ENCODE measurements around the gene ERFE. TPM values are rescaled to one million over a fixed set of nuclear protein-coding genes. Genes with fewer than 3 reads are reported as not detected.
A peak's percentile ranks its signal among the peaks of the same experiment; 100 is the strongest.
"Not testable (repeated sequence)": the region's sequence is repeated elsewhere in the genome, so short reads cannot be mapped to it uniquely, and the experiment has no call there.

Gene ERFE
- polyA plus RNA-seq (2011; rRNA removed): 1.2 and 2.9 TPM in 2 replicates
- 0.93 and 1.1 TPM in 2 replicates for polyA minus RNA-seq (2011; rRNA and poly(A)+ RNA removed)

- H3K4me3 ChIP-seq (ENCODE audit: low read depth, low read length): peak within 1 kb of the TSS; percentile 33
- DNase-seq (ENCODE audit: low read depth): no peak
- CTCF ChIA-PET: interaction anchor here (0.7 to 1.4 kb wide), 2 partner anchors 9 to 105 kb away, joined by 3 to 4 read pairs; no protein-coding TSS in a partner anchor
- no peaks in the 10 kb centered on the region for H3K36me3 ChIP-seq (ENCODE audit: control insufficient read depth, insufficient read depth, low read length)
- POLR2A ChIA-PET: no interaction called here
- peaks cover 3% of the 10 kb centered on the region; the same call in 1 of the 2 replicates for H3K27me3 ChIP-seq (ENCODE audit: control insufficient read depth, insufficient read depth, low read length)
- peak; percentile 36 for TF ChIP-seq CTCF (IDR thresholded peaks at IDR 0.05; ENCODE audit: insufficient read depth, low read depth, low read length)
Measured at GRCh38 chr2:238158509-238159070, at the start of gene ERFE. Gene ERFE, plus strand, starts transcription at chr2:238158970. Its CDS starts 38 bp downstream, at chr2:238159008.

GRCh38 chr2:238113611-238114010 lies 45.2 kb upstream of the ERFE start:
- H3K27me3 ChIP-seq (ENCODE audit: control insufficient read depth, insufficient read depth, low read length): no peaks in the 10 kb centered on the region
- no peak overlapping the region for H3K4me3 ChIP-seq (ENCODE audit: low read depth, low read length)
- no peak for TF ChIP-seq CTCF (IDR thresholded peaks at IDR 0.05; ENCODE audit: insufficient read depth, low read depth, low read length)
- DNase-seq (ENCODE audit: low read depth): no peak
- no peaks in the 10 kb centered on the region for H3K36me3 ChIP-seq (ENCODE audit: control insufficient read depth, insufficient read depth, low read length)
- POLR2A ChIA-PET: no interaction called here
- CTCF ChIA-PET: no interaction called here

- Histone ChIP-seq H3K36me3 (ENCODE audit: control insufficient read depth, insufficient read depth, low read length) (no peaks in the 10 kb centered on the region), H3K27me3 (ENCODE audit: control insufficient read depth, insufficient read depth, low read length) (no peaks in the 10 kb centered on the region), H3K4me3 (ENCODE audit: low read depth, low read length) (no peak overlapping the region)
- DNase-seq (ENCODE audit: low read depth): no peak
- POLR2A ChIA-PET: no interaction called here
- no peak for TF ChIP-seq CTCF (IDR thresholded peaks at IDR 0.05; ENCODE audit: insufficient read depth, low read depth, low read length)
- CTCF ChIA-PET: interaction anchor here (1.1 kb wide), 1 partner anchor 8 kb away, joined by 3 read pairs; no protein-coding TSS in a partner anchor
Measured at GRCh38 chr2:238114331-238114841, 44.4 kb upstream of the ERFE start.

GRCh38 chr2:238114851-238115660 lies 43.7 kb upstream of the ERFE start:
- POLR2A ChIA-PET: no interaction called here

GRCh38 chr2:238115709-238116108 lies 43.1 kb upstream of the ERFE start:
- POLR2A ChIA-PET; DNase-seq (ENCODE audit: low read depth); H3K36me3 ChIP-seq (ENCODE audit: control insufficient read depth, insufficient read depth, low read length); H3K4me3 ChIP-seq (ENCODE audit: low read depth, low read length); H3K27me3 ChIP-seq (ENCODE audit: control insufficient read depth, insufficient read depth, low read length); CTCF ChIA-PET: not testable (repeated sequence)

More at GRCh38 chr2:238114851-238115660, 43.7 kb upstream of the ERFE start:
- no peak overlapping the region for H3K4me3 ChIP-seq (ENCODE audit: low read depth, low read length)
- no peaks in the 10 kb centered on the region for H3K36me3 ChIP-seq (ENCODE audit: control insufficient read depth, insufficient read depth, low read length)
- DNase-seq (ENCODE audit: low read depth): no peak
- no peak for TF ChIP-seq CTCF (IDR thresholded peaks at IDR 0.05; ENCODE audit: insufficient read depth, low read depth, low read length)
- CTCF ChIA-PET: interaction anchor here (1.1 kb wide), 1 partner anchor 9 kb away, joined by 3 read pairs; no protein-coding TSS in a partner anchor
- H3K27me3 ChIP-seq (ENCODE audit: control insufficient read depth, insufficient read depth, low read length): peaks cover 2% of the 10 kb centered on the region; the same call in 1 of the 2 replicates
